ENCODE measurements around the gene HNRNPF. TPM values are rescaled to one million over a fixed set of nuclear protein-coding genes. Genes with fewer than 3 reads are reported as not detected.

Gene HNRNPF
- total and polyA plus RNA-seq, 2 donors (not counting 3 experiments of a cell fraction or from before 2014, with no cell fraction given): 144 to 230 TPM

- TF ChIP-seq GATA2 (IDR thresholded peaks at IDR 0.05; ENCODE audit: insufficient read depth, insufficient read length, low read depth, low read length): no peak
- H4K20me1 ChIP-seq (replicated peaks; ENCODE audit: control insufficient read depth, extremely low read depth, insufficient read depth, low read length): no peaks in the 10 kb centered on the region
- H3K9me3 ChIP-seq (replicated peaks; ENCODE audit: control insufficient read depth, insufficient read depth, low read length): no peaks in the 10 kb centered on the region
- H3K36me3 ChIP-seq (ENCODE audit: control insufficient read depth in 2 of 2, extremely low read depth in 1 of 2, insufficient read depth in 2 of 2, low read length in 2 of 2): no peaks in the 10 kb centered on the region
- intact Hi-C loops (cut with micrococcal nuclease): no loop called here
- ChIA-PET CTCF (interaction anchor here (0.7 to 1.8 kb wide), 2 partner anchors 9 to 61 kb away, joined by 3 to 8 read pairs; no protein-coding TSS in a partner anchor), POLR2A (no interaction called here)
- DNase-seq (ENCODE audit: low read depth, low spot score): no peak
- H3K27me3 ChIP-seq (ENCODE audit: control insufficient read depth in 2 of 2, insufficient read depth in 2 of 2, low read length in 2 of 2): peaks cover 1 to 8% of the 10 kb centered on the region in 2 experiments
- H3K4me1 ChIP-seq (ENCODE audit: control insufficient read depth, extremely low read depth, insufficient read depth, low read length): no peaks in the 10 kb centered on the region
- H3K9ac ChIP-seq (replicated peaks; ENCODE audit: extremely low read depth, insufficient read depth, low read length): no peak overlapping the region
- no peak for FAIRE-seq
- no peak overlapping the region for H3K4me3 ChIP-seq (replicated peaks in 1 of 3; ENCODE audit: insufficient read depth in 1 of 3, low read depth in 1 of 3, low read length in 3 of 3)
- dilution Hi-C loops (cut with MboI; ENCODE audit: extremely low pct_ligation_motif_present, low sequenced_read_pairs): no loop called here
- H3K9me1 ChIP-seq (replicated peaks; ENCODE audit: control insufficient read depth, extremely low read depth, insufficient read depth, low read length): no peaks in the 10 kb centered on the region
- no peak overlapping the region for H3K4me2 ChIP-seq (ENCODE audit: insufficient read depth, low read length)
- H2AFZ ChIP-seq (ENCODE audit: low read depth, low read length): no peak overlapping the region
- no TSS peak for BruUV-seq (replicated peaks)
- H3K27ac ChIP-seq (ENCODE audit: insufficient read depth, low read depth, low read length): no peak overlapping the region
- H3K79me2 ChIP-seq (ENCODE audit: control insufficient read depth, insufficient read depth, low read length): no peaks in the 10 kb centered on the region
These were observed 54.7 kb downstream of the HNRNPF start for GRCh38 chr10:43354330-43354635.

GRCh38 chr10:43353495-43354329 lies 55.3 kb downstream of the HNRNPF start:
- no peaks in the 10 kb centered on the region for H3K4me1 ChIP-seq (ENCODE audit: control insufficient read depth, extremely low read depth, insufficient read depth, low read length)
- no peaks in the 10 kb centered on the region for H3K9me1 ChIP-seq (replicated peaks; ENCODE audit: control insufficient read depth, extremely low read depth, insufficient read depth, low read length)
- TF ChIP-seq POLR2AphosphoS5 (IDR thresholded peaks at IDR 0.05; ENCODE audit: insufficient read depth, low read depth, low read length) (no peak), MYC (IDR thresholded peaks at IDR 0.05; ENCODE audit: low read depth, low read length) (no peak), FOS (IDR thresholded peaks at IDR 0.05; ENCODE audit: borderline replicate concordance, insufficient read depth, low read length) (no peak), GATA2 (IDR thresholded peaks at IDR 0.05; ENCODE audit: insufficient read depth, insufficient read length, low read depth, low read length) (no peak), CTCF (IDR thresholded peaks at IDR 0.05; ENCODE audit: extremely low read depth in 1 of 2, insufficient read depth in 1 of 2, low read depth in 1 of 2, low read length in 2 of 2) (no peak), EZH2 (IDR thresholded peaks at IDR 0.05; ENCODE audit: borderline replicate concordance, low read depth, low read length, severe bottlenecking) (no peak), POLR2A (IDR thresholded peaks at IDR 0.05; ENCODE audit: low read depth, low read length) (no peak), JUN (IDR thresholded peaks at IDR 0.05; ENCODE audit: borderline replicate concordance, insufficient read depth, insufficient read length, low read depth) (no peak)
- TF ChIP-seq, protein P1, sequence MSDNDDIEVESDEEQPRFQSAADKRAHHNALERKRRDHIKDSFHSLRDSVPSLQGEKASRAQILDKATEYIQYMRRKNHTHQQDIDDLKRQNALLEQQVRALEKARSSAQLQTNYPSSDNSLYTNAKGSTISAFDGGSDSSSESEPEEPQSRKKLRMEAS (IDR thresholded peaks at IDR 0.05; ENCODE audit: insufficient read depth, insufficient read length): no peak
- ChIA-PET POLR2A (no interaction called here), CTCF (interaction anchor here (0.7 to 1.8 kb wide), 2 partner anchors 10 to 61 kb away, joined by 3 to 8 read pairs; no protein-coding TSS in a partner anchor)
- H3K27ac ChIP-seq (ENCODE audit: insufficient read depth, low read depth, low read length): no peak overlapping the region
- dilution Hi-C loops (cut with MboI; ENCODE audit: extremely low pct_ligation_motif_present, low sequenced_read_pairs): no loop called here
- H2AFZ ChIP-seq (ENCODE audit: low read depth, low read length): no peak overlapping the region
- DNase-seq (ENCODE audit: low read depth, low spot score) (peak; percentile 8), FAIRE-seq (no peak)
- no peak overlapping the region for H3K4me2 ChIP-seq (ENCODE audit: insufficient read depth, low read length)
- H3K9ac ChIP-seq (replicated peaks; ENCODE audit: extremely low read depth, insufficient read depth, low read length): no peak overlapping the region
- no TSS peak for BruUV-seq (replicated peaks)
- intact Hi-C loops (cut with micrococcal nuclease): no loop called here
- H4K20me1 ChIP-seq (replicated peaks; ENCODE audit: control insufficient read depth, extremely low read depth, insufficient read depth, low read length): no peaks in the 10 kb centered on the region
- H3K4me3 ChIP-seq (replicated peaks in 1 of 3; ENCODE audit: insufficient read depth in 1 of 3, low read depth in 1 of 3, low read length in 3 of 3): no peak overlapping the region
- no peaks in the 10 kb centered on the region for H3K79me2 ChIP-seq (ENCODE audit: control insufficient read depth, insufficient read depth, low read length)
- no peaks in the 10 kb centered on the region for H3K9me3 ChIP-seq (replicated peaks; ENCODE audit: control insufficient read depth, insufficient read depth, low read length)
- H3K36me3 ChIP-seq (ENCODE audit: control insufficient read depth in 2 of 2, extremely low read depth in 1 of 2, insufficient read depth in 2 of 2, low read length in 2 of 2): no peaks in the 10 kb centered on the region
- peaks cover 1 to 8% of the 10 kb centered on the region in 2 experiments for H3K27me3 ChIP-seq (ENCODE audit: control insufficient read depth in 2 of 2, insufficient read depth in 2 of 2, low read length in 2 of 2)
